IMR-90 (cell line): ENCODE results near the gene NLE1.

Source experiments
- BHLHE40 ChIP-seq: fragments of 150-350 bp; IDR thresholded peaks from 2 replicates; pipeline ENCODE4 v1.6.1; 2016; ENCODE audit warnings: mild to moderate bottlenecking, low read depth, low read length
- CEBPB ChIP-seq: IDR thresholded peaks from 2 replicates; pipeline ENCODE4 v1.6.1; 2012; ENCODE audit warnings: low read depth, low read length, improper control_type of control experiment
- CTCF ChIP-seq: conservative IDR thresholded peaks from 2 replicates; pipeline ENCODE4 v1.5.1; 2012; ENCODE audit warnings: mild to moderate bottlenecking, low read depth, low read length, improper control_type of control experiment
- ELK1 ChIP-seq: fragments of 150-350 bp; IDR thresholded peaks from 2 replicates; pipeline ENCODE4 v1.6.1; 2016; ENCODE audit warnings: low read depth, mild to moderate bottlenecking, low read length, moderate library complexity, borderline replicate concordance
- POLR2A ChIP-seq: IDR thresholded peaks from 2 replicates; pipeline ENCODE4 v1.6.1; 2012; ENCODE audit warnings: mild to moderate bottlenecking, low read depth, low read length
- RAD21 ChIP-seq: IDR thresholded peaks from 2 replicates; pipeline ENCODE4 v1.6.1; 2012; ENCODE audit warnings: low read length, improper control_type of control experiment
- RFX5 ChIP-seq: IDR thresholded peaks from 2 replicates; pipeline ENCODE4 v1.8.0; 2012; ENCODE audit warnings: low read depth, mild to moderate bottlenecking, low read length, moderate library complexity

DNA sequence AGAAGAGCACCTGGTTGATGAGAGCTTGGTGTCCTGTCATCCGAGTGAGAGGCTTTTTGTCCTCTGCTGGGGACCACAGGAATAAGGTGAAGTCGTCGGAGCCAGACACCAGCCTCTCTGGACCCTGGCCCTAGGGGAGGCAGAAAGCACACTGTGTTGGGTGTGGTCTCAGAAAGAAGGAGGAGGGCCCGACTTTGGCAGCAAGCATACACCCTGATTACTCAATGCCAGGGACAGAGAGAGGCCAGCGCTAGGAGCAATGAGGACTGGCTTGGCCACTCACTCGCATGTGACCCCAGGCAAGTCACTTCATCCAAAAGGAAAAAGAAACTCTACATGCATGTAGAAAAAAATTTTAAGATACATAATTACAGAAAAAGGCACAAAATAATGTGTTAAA, 6.8 kb downstream of the NLE1 start:
- TF ChIP-seq POLR2A (no peak), CTCF (no peak), ELK1 (no peak), RFX5 (no peak), RAD21 (no peak), CEBPB (no peak), BHLHE40 (no peak)
